B cell (primary cell): ENCODE measurements around the gene TRPV6. TPM values are rescaled to one million over a fixed set of nuclear protein-coding genes. Genes with fewer than 3 reads are reported as not detected.

Source experiments
- ATAC-seq: fragments of 200-7000 bp; cut with Tn5 transposase; one replicate; pipeline ENCODE4 v1.10.0; 2021; ENCODE audit warnings: low read depth, mild to moderate bottlenecking, moderate number of reproducible peaks, moderate library complexity
- CTCF ChIA-PET: fragments of 350-600 bp; sonication (Branson Sonifier 250); formaldehyde crosslinking; loops from one replicate; lab custom pipeline; 2021; ENCODE audit warnings: antibody characterized with exemption, inconsistent platforms; lab: Charles Lee
- POLR2A ChIA-PET: fragments of 350-600 bp; sonication (Branson Sonifier 250); formaldehyde crosslinking; loops from one replicate; lab custom pipeline; 2021; ENCODE audit warnings: antibody characterized with exemption; lab: Charles Lee
- DNase-seq: peaks from one replicate; pipeline ENCODE4 v3.0.0; 2013
- H2AFZ ChIP-seq: 2 replicates; pipeline ENCODE4 v1.6.1; 2012; ENCODE audit warnings: mild to moderate bottlenecking, low read depth, low read length; ENCODE audit not compliant: insufficient read depth, poor library complexity, severe bottlenecking
- H3K27ac ChIP-seq, 2 donors: 1 replicate in 1 of 2; 2 replicates in 1 of 2; pipeline ENCODE4 v1.5.1; 2012 to 2013; ENCODE audit warnings: low read length in 2 of 2, mild to moderate bottlenecking in 2 of 2, moderate library complexity in 1 of 2
- H3K27me3 ChIP-seq, 4 experiments: fragments of 200-600 bp in 1 of 4; sonication (generic) in 1 of 4; replicated peaks in 1 of 4; 1 replicate in 2 of 4; 2 replicates in 2 of 4; pipeline versions ENCODE4 v1.6.1 to v1.7.0; 2013 to 2016; ENCODE audit warnings: low read length in 3 of 4, mild to moderate bottlenecking in 2 of 4, mixed read lengths in 1 of 4, moderate library complexity in 1 of 4; ENCODE audit not compliant: insufficient read depth in 4 of 4, control insufficient read depth in 3 of 4; ENCODE audit errors: control extremely low read depth in 1 of 4
- H3K36me3 ChIP-seq, 2 experiments: replicated peaks in 1 of 2; 1 replicate in 1 of 2; 2 replicates in 1 of 2; pipeline versions ENCODE4 v1.6.1 to v1.7.1; 2013; ENCODE audit warnings: low read length in 1 of 2; ENCODE audit not compliant: insufficient read depth in 2 of 2, control insufficient read depth in 1 of 2; ENCODE audit errors: control extremely low read depth in 1 of 2, extremely low read depth in 1 of 2
- H3K4me1 ChIP-seq, 2 donors: fragments of 200-600 bp in 1 of 2; sonication (generic) in 1 of 2; 1 replicate in 1 of 2; 2 replicates in 1 of 2; pipeline versions ENCODE4 v1.5.1 to v1.6.1; 2013 to 2017; ENCODE audit warnings: low read length in 2 of 2; ENCODE audit not compliant: control insufficient read depth in 2 of 2, insufficient read depth in 2 of 2
- H3K4me2 ChIP-seq: replicated peaks from 2 replicates; pipeline ENCODE3; 2012; ENCODE audit warnings: mild to moderate bottlenecking, low read depth, low read length; ENCODE audit not compliant: poor library complexity, severe bottlenecking
- H3K4me3 ChIP-seq, 5 experiments: fragments of 200-600 bp in 1 of 5; sonication (generic) in 1 of 5; 1 replicate in 3 of 5; 2 replicates in 2 of 5; pipeline versions ENCODE4 v1.5.1 to v1.7.0; 2011 to 2016; ENCODE audit warnings: low read length in 4 of 5, mild to moderate bottlenecking in 4 of 5, low read depth in 2 of 5, control low read depth in 1 of 5, moderate library complexity in 1 of 5; ENCODE audit not compliant: insufficient read depth in 1 of 5; ENCODE audit errors: control extremely low read depth in 1 of 5, extremely low read depth in 1 of 5
- H3K79me2 ChIP-seq: fragments of 200-600 bp; sonication (generic); one replicate; pipeline ENCODE4 v1.6.0; 2016; ENCODE audit warnings: low read length; ENCODE audit not compliant: control insufficient read depth, insufficient read depth
- H3K9ac ChIP-seq: fragments of 200-600 bp; sonication (generic); 2 replicates; pipeline ENCODE4 v1.6.1; 2017; ENCODE audit warnings: mild to moderate bottlenecking, low read length, moderate library complexity
- H3K9me3 ChIP-seq, 3 donors: one replicate each; pipeline versions ENCODE4 v1.6.1 to v1.7.1; 2013; ENCODE audit warnings: low read length in 2 of 3; ENCODE audit not compliant: control insufficient read depth in 2 of 3, insufficient read depth in 1 of 3; ENCODE audit errors: control extremely low read depth in 1 of 3
- H4K20me1 ChIP-seq: 2 replicates; pipeline ENCODE4 v1.6.0; 2012; ENCODE audit warnings: mild to moderate bottlenecking, low read length; ENCODE audit not compliant: insufficient read depth, control insufficient read depth, poor library complexity, severe bottlenecking
- H3K27ac Mint-ChIP-seq: one replicate; pipeline ENCODE4 v1.8.0; 2021; ENCODE audit warnings: mixed read lengths
- H3K27me3 Mint-ChIP-seq: one replicate; pipeline ENCODE4 v1.8.0; 2021; ENCODE audit warnings: mixed read lengths
- H3K4me1 Mint-ChIP-seq: one replicate; pipeline ENCODE4 v1.8.0; 2021; ENCODE audit warnings: mixed read lengths
- H3K4me3 Mint-ChIP-seq: one replicate; pipeline ENCODE4 v1.8.0; 2021; ENCODE audit warnings: mixed read lengths
- H3K9me3 Mint-ChIP-seq: one replicate; pipeline ENCODE4 v1.8.0; 2022; ENCODE audit warnings: mixed read lengths; ENCODE audit not compliant: insufficient read depth
- EZH2 ChIP-seq: IDR thresholded peaks from 2 replicates; pipeline ENCODE4 v1.6.1; 2012; ENCODE audit warnings: borderline replicate concordance, low read depth, mild to moderate bottlenecking, moderate library complexity, low read length; ENCODE audit not compliant: insufficient read depth, poor library complexity, severe bottlenecking
- WGBS: methylation state at CpG from one replicate; pipeline ENCODE4 v1.1.5; 2013; ENCODE audit warnings: missing lambda C conversion rate; ENCODE audit not compliant: insufficient coverage; 5-methylcytosine and 5-hydroxymethylcytosine counted together
- intact Hi-C: fragments of 100-400 bp; cut with micrococcal nuclease; formaldehyde crosslinking; loops from one replicate; pipeline ENCODE4 v1.10.0; 2022
- polyA plus RNA-seq: library from polyadenylated mRNA; depleted of rRNA; stranded (reverse); fragments of >200 nt; gene quantifications from 2 replicates; pipeline ENCODE4 v1.2.3, GENCODE V29; 2012
- total RNA-seq, 2 donors: library from RNA; stranded (reverse); fragments of 120-200 nt in 1 of 2; gene quantifications; 1 replicate in 1 of 2; 2 replicates in 1 of 2; pipeline versions ENCODE4 v1.2.3 to v1.2.4, GENCODE V29; 2013 to 2022
- TF ChIP-seq, protein P1 (sequence below): fragments of 200-600 bp; IDR thresholded peaks from one replicate; pipeline ENCODE4 v1.8.0; 2022; ENCODE audit warnings: antibody characterized with exemption, mild to moderate bottlenecking

TRPV6 gene
- total and polyA plus RNA-seq, 2 donors (not counting 1 experiment from before 2014, with no cell fraction given), result not detected

GRCh38 chr7:142896151-142896550 is 10.6 kb upstream of the TRPV6 start:
- ChIA-PET POLR2A (no interaction called here), CTCF (interaction anchor here (2.1 kb wide), 1 partner anchor 15 kb away, joined by 14 read pairs; no protein-coding TSS in a partner anchor)
- H3K4me3 ChIP-seq, result no peak overlapping the region
- 70% methylated on average over 1 of the region's 3 CpGs for WGBS
- H3K4me3 Mint-ChIP-seq, result no peak overlapping the region
- ATAC-seq, result no peak
- no peaks in the 10 kb centered on the region for H3K4me1 ChIP-seq
- no peak overlapping the region for H3K27ac Mint-ChIP-seq
- no peaks in the 10 kb centered on the region for H3K9me3 Mint-ChIP-seq
- no peaks in the 10 kb centered on the region for H4K20me1 ChIP-seq
- H3K27me3 Mint-ChIP-seq, result peaks cover 40% of the 10 kb centered on the region
- no peak for DNase-seq
- H3K36me3 ChIP-seq, result no peaks in the 10 kb centered on the region
- H3K9ac ChIP-seq, result no peak overlapping the region
- no peak for TF ChIP-seq EZH2
- TF ChIP-seq, protein P1, sequence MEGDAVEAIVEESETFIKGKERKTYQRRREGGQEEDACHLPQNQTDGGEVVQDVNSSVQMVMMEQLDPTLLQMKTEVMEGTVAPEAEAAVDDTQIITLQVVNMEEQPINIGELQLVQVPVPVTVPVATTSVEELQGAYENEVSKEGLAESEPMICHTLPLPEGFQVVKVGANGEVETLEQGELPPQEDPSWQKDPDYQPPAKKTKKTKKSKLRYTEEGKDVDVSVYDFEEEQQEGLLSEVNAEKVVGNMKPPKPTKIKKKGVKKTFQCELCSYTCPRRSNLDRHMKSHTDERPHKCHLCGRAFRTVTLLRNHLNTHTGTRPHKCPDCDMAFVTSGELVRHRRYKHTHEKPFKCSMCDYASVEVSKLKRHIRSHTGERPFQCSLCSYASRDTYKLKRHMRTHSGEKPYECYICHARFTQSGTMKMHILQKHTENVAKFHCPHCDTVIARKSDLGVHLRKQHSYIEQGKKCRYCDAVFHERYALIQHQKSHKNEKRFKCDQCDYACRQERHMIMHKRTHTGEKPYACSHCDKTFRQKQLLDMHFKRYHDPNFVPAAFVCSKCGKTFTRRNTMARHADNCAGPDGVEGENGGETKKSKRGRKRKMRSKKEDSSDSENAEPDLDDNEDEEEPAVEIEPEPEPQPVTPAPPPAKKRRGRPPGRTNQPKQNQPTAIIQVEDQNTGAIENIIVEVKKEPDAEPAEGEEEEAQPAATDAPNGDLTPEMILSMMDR, result no peak
- intact Hi-C loops, result no loop called here
- H3K27ac ChIP-seq, result no peak overlapping the region
- no peak overlapping the region for H3K4me2 ChIP-seq
- no peaks in the 10 kb centered on the region for H3K4me1 Mint-ChIP-seq
- no peaks in the 10 kb centered on the region for H3K79me2 ChIP-seq
- H2AFZ ChIP-seq, result no peak overlapping the region
- no peaks in the 10 kb centered on the region for H3K9me3 ChIP-seq
- peaks cover 0 to 6% (median 2%) of the 10 kb centered on the region in 4 experiments for H3K27me3 ChIP-seq

GRCh38 chr7:142894985-142895593 is 9.5 kb upstream of the TRPV6 start:
- H3K27me3 Mint-ChIP-seq, result peaks cover 37% of the 10 kb centered on the region
- no peaks in the 10 kb centered on the region for H3K4me1 ChIP-seq
- POLR2A ChIA-PET, result no interaction called here
- no peak overlapping the region for H3K4me3 Mint-ChIP-seq
- CTCF ChIA-PET, result interaction anchor here (1.4 to 2.1 kb wide), 3 partner anchors 14 to 112 kb away, joined by 4 to 14 read pairs (median 6); no protein-coding TSS in a partner anchor
- no peaks in the 10 kb centered on the region for H3K9me3 Mint-ChIP-seq
- no peaks in the 10 kb centered on the region for H3K79me2 ChIP-seq
- no peaks in the 10 kb centered on the region for H3K4me1 Mint-ChIP-seq
- H3K27ac Mint-ChIP-seq, result no peak overlapping the region
- TF ChIP-seq, protein P1, result no peak
- TF ChIP-seq EZH2, result no peak
- no peak overlapping the region for H3K4me2 ChIP-seq
- H3K27me3 ChIP-seq, result peaks cover 0 to 6% (median 2%) of the 10 kb centered on the region in 4 experiments
- H3K27ac ChIP-seq, result no peak overlapping the region
- H2AFZ ChIP-seq, result no peak overlapping the region
- no peak for DNase-seq
- H3K36me3 ChIP-seq, result no peaks in the 10 kb centered on the region
- 74% methylated on average over 4 of the region's 6 CpGs for WGBS
- no peak overlapping the region for H3K4me3 ChIP-seq
- H3K9me3 ChIP-seq, result no peaks in the 10 kb centered on the region
- ATAC-seq, result no peak
- intact Hi-C loops, result no loop called here
- H4K20me1 ChIP-seq, result no peaks in the 10 kb centered on the region
- H3K9ac ChIP-seq, result no peak overlapping the region
